HL-60 (cell line): ENCODE data around the gene HHEX.

Experiments
- DNase-seq, 2 experiments: peaks; one replicate each; pipeline ENCODE4 v3.0.0-alpha.2; 2010 to 2020; ENCODE audit warnings: low read depth in 1 of 2, low spot score in 1 of 2
- H3K27ac ChIP-seq: fragments of 250-450 bp; sonication (Bioruptor Pico); replicated peaks from 2 replicates; pipeline ENCODE4 v1.5.1; 2020; ENCODE audit warnings: mild to moderate bottlenecking, moderate library complexity
- H3K27me3 ChIP-seq: fragments of 250-450 bp; sonication (Bioruptor Pico); 2 replicates; pipeline ENCODE4 v1.5.1; 2021; ENCODE audit warnings: mild to moderate bottlenecking, moderate library complexity; ENCODE audit not compliant: insufficient read depth, poor library complexity, severe bottlenecking
- H3K4me3 ChIP-seq: replicated peaks from 2 replicates; pipeline ENCODE4 v1.5.1; 2011; ENCODE audit warnings: mild to moderate bottlenecking, control low read depth, low read length; ENCODE audit not compliant: insufficient read depth
- GABPA ChIP-seq: IDR thresholded peaks from 2 replicates; pipeline ENCODE4 v1.6.1; 2012; ENCODE audit warnings: low read depth
- POLR2AphosphoS5 ChIP-seq: IDR thresholded peaks from 2 replicates; pipeline ENCODE4 v1.6.1; 2012; ENCODE audit warnings: low read depth
- REST ChIP-seq: IDR thresholded peaks from 2 replicates; pipeline ENCODE4 v1.6.1; 2012; ENCODE audit warnings: low read depth; ENCODE audit not compliant: insufficient replicate concordance
- SPI1 ChIP-seq: IDR thresholded peaks from 2 replicates; pipeline ENCODE4 v1.6.1; 2012; ENCODE audit warnings: low read depth, mild to moderate bottlenecking, borderline replicate concordance
- TF ChIP-seq, protein P1 (sequence below): IDR thresholded peaks from one replicate; pipeline ENCODE4 v1.5.1; 2011; ENCODE audit warnings: low read length, control low read depth, inconsistent platforms; ENCODE audit not compliant: insufficient read depth

HHEX gene

GRCh38 chr10:92702301-92702916 is 12.7 kb downstream of the HHEX start:
- Histone ChIP-seq H3K27me3 (no peaks in the 10 kb centered on the region), H3K4me3 (no peak overlapping the region), H3K27ac (no peak overlapping the region)
- peak in 1 of 2 experiments; percentile 38 for DNase-seq
- TF ChIP-seq SPI1 (peak; percentile 86), GABPA (no peak), POLR2AphosphoS5 (no peak), REST (no peak)
- TF ChIP-seq, protein P1, sequence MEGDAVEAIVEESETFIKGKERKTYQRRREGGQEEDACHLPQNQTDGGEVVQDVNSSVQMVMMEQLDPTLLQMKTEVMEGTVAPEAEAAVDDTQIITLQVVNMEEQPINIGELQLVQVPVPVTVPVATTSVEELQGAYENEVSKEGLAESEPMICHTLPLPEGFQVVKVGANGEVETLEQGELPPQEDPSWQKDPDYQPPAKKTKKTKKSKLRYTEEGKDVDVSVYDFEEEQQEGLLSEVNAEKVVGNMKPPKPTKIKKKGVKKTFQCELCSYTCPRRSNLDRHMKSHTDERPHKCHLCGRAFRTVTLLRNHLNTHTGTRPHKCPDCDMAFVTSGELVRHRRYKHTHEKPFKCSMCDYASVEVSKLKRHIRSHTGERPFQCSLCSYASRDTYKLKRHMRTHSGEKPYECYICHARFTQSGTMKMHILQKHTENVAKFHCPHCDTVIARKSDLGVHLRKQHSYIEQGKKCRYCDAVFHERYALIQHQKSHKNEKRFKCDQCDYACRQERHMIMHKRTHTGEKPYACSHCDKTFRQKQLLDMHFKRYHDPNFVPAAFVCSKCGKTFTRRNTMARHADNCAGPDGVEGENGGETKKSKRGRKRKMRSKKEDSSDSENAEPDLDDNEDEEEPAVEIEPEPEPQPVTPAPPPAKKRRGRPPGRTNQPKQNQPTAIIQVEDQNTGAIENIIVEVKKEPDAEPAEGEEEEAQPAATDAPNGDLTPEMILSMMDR = no peak

- TF ChIP-seq SPI1 = peak; percentile 41; the same call in 1 of the 2 replicates
- TF ChIP-seq, protein P1 = no peak
- H3K27me3 ChIP-seq = no peaks in the 10 kb centered on the region
- DNase-seq = no peak
- H3K4me3 ChIP-seq = no peak overlapping the region
- no peak overlapping the region for H3K27ac ChIP-seq
These were observed 22.5 kb downstream of the HHEX start for GRCh38 chr10:92712016-92712889.

DNA sequence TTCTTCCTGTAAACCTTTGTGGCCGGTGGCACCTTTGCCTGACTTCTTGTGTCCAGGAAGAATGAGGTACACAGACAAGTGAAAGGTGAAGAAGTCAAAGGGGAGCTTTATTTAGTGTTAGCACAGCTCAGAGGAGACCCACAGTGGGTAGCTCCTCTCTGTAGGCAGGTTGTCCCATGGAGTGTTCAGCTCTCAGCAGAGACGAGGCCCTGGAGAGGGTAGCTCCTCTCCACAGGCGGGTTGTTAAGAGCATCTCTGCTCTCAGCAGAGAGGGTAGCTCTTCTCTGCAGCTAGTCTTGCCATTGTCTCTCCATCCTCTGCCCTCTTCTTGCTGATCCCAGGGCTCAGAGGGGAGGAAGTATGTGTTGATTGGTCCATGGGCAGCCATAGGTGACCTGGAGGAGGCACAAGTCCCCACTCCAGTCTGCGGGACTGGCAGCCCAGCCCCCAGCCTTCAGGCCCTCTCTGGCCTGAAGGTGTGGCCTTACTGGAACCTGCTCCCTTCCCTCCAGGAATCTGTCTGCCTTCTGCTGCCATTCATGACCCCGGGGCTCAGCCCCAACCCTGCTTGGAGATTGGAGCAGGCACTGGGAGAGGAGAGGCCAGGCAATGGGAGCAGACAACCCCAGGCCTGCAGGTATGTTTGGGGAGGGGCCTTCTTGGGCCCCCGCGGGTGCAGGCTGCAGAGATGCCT is 24.5 kb downstream of the HHEX start:
- no peak for DNase-seq
- TF ChIP-seq REST (no peak), SPI1 (no peak), GABPA (no peak), POLR2AphosphoS5 (no peak)
- TF ChIP-seq, protein P1 = no peak
- H3K4me3 ChIP-seq = no peak overlapping the region
- no peaks in the 10 kb centered on the region for H3K27me3 ChIP-seq
- no peak overlapping the region for H3K27ac ChIP-seq
